Naive thymus-derived CD4-positive, alpha-beta T cell (primary cell): ENCODE measurements around the gene RGS11. TPM values are rescaled to one million over a fixed set of nuclear protein-coding genes. Genes with fewer than 3 reads are reported as not detected.

Source experiments
- ATAC-seq: fragments of 150-1000 bp; cut with Tn5 transposase; 2 replicates; pipeline ENCODE4 v1.10.0; 2021; ENCODE audit warnings: mild to moderate bottlenecking, moderate library complexity
- CTCF ChIA-PET: fragments of 350-600 bp; sonication (Branson Sonifier 250); formaldehyde crosslinking; loops from one replicate; lab custom pipeline; 2021; ENCODE audit warnings: antibody characterized with exemption; lab: Charles Lee
- POLR2A ChIA-PET: fragments of 350-600 bp; sonication (Branson Sonifier 250); formaldehyde crosslinking; loops from one replicate; lab custom pipeline; 2021; ENCODE audit warnings: antibody characterized with exemption, inconsistent platforms; lab: Charles Lee
- DNase-seq, 9 donors: peaks; one replicate each; pipeline versions ENCODE4 v3.0.0 to v3.0.0-alpha.2; 2020 to 2022; ENCODE audit warnings: mixed read lengths in 1 of 9
- H3K27ac ChIP-seq: one replicate; pipeline ENCODE4 v1.7.0; 2013; ENCODE audit warnings: mild to moderate bottlenecking, low read depth, low read length, moderate library complexity
- H3K27me3 ChIP-seq, 2 donors: one replicate each; pipeline ENCODE4 v1.7.0; 2013; ENCODE audit warnings: low read length in 2 of 2, mild to moderate bottlenecking in 2 of 2, moderate library complexity in 2 of 2; ENCODE audit not compliant: control insufficient read depth in 2 of 2, insufficient read depth in 2 of 2
- H3K36me3 ChIP-seq, 3 experiments: 1 replicate in 2 of 3; 2 replicates in 1 of 3; pipeline ENCODE4 v1.7.0; 2013; ENCODE audit warnings: low read length in 3 of 3, mild to moderate bottlenecking in 3 of 3, moderate library complexity in 1 of 3; ENCODE audit not compliant: insufficient read depth in 3 of 3, control insufficient read depth in 2 of 3
- H3K4me1 ChIP-seq, 2 donors: one replicate each; pipeline ENCODE4 v1.7.0; 2013; ENCODE audit warnings: low read length in 2 of 2, mild to moderate bottlenecking in 2 of 2, moderate library complexity in 1 of 2; ENCODE audit not compliant: control insufficient read depth in 2 of 2, insufficient read depth in 2 of 2
- H3K4me3 ChIP-seq: 2 replicates; pipeline ENCODE4 v1.7.0; 2013; ENCODE audit warnings: mild to moderate bottlenecking, low read length
- H3K9me3 ChIP-seq, 3 experiments: 1 replicate in 2 of 3; 2 replicates in 1 of 3; pipeline ENCODE4 v1.7.0; 2013; ENCODE audit warnings: low read length in 3 of 3; ENCODE audit not compliant: control insufficient read depth in 2 of 3
- H3K27ac Mint-ChIP-seq, 9 donors: one replicate each; pipeline ENCODE4 v1.8.0; 2020 to 2022; ENCODE audit warnings: mixed read lengths in 9 of 9, mild to moderate bottlenecking in 8 of 9, moderate library complexity in 5 of 9, inconsistent platforms in 2 of 9
- H3K27me3 Mint-ChIP-seq, 5 donors: one replicate each; pipeline ENCODE4 v1.8.0; 2021 to 2022; ENCODE audit warnings: mixed read lengths in 5 of 5, mild to moderate bottlenecking in 1 of 5
- H3K36me3 Mint-ChIP-seq, 5 donors: one replicate each; pipeline ENCODE4 v1.8.0; 2020 to 2022; ENCODE audit warnings: mixed read lengths in 5 of 5, mild to moderate bottlenecking in 3 of 5, inconsistent platforms in 1 of 5
- H3K4me1 Mint-ChIP-seq, 7 donors: one replicate each; pipeline ENCODE4 v1.8.0; 2020 to 2022; ENCODE audit warnings: mixed read lengths in 7 of 7, mild to moderate bottlenecking in 3 of 7, inconsistent platforms in 1 of 7
- H3K4me3 Mint-ChIP-seq, 10 donors: one replicate each; pipeline ENCODE4 v1.8.0; 2020 to 2022; ENCODE audit warnings: mild to moderate bottlenecking in 10 of 10, mixed read lengths in 10 of 10, moderate library complexity in 6 of 10, inconsistent platforms in 2 of 10
- H3K9me3 Mint-ChIP-seq, 11 donors: one replicate each; pipeline ENCODE4 v1.8.0; 2020 to 2022; ENCODE audit warnings: mixed read lengths in 11 of 11, mild to moderate bottlenecking in 4 of 11, inconsistent platforms in 1 of 11, moderate library complexity in 1 of 11
- intact Hi-C, 2 donors: fragments of 100-400 bp; cut with micrococcal nuclease; formaldehyde crosslinking; loops; one replicate each; pipeline ENCODE4 v1.15.1; 2023
- polyA plus RNA-seq, 2 donors: library from polyadenylated mRNA; unstranded; fragments of 300-500 nt; fragmentation: Illumina TruSeq; gene quantifications; one replicate each; pipeline ENCODE4 v1.2.3, GENCODE V29; 2021
- total RNA-seq, 6 experiments: library from RNA in 5 of 6; stranded (reverse) in 5 of 6; gene quantifications; 1 replicate in 5 of 6; 2 replicates in 1 of 6; pipeline ENCODE4 v1.2.3 and lab custom pipeline; 2021 to 2026

The RGS11 gene
- total and polyA plus RNA-seq, 7 experiments from 2014 or later = 0.17 to 0.22 TPM; not detected in 5

DNA sequence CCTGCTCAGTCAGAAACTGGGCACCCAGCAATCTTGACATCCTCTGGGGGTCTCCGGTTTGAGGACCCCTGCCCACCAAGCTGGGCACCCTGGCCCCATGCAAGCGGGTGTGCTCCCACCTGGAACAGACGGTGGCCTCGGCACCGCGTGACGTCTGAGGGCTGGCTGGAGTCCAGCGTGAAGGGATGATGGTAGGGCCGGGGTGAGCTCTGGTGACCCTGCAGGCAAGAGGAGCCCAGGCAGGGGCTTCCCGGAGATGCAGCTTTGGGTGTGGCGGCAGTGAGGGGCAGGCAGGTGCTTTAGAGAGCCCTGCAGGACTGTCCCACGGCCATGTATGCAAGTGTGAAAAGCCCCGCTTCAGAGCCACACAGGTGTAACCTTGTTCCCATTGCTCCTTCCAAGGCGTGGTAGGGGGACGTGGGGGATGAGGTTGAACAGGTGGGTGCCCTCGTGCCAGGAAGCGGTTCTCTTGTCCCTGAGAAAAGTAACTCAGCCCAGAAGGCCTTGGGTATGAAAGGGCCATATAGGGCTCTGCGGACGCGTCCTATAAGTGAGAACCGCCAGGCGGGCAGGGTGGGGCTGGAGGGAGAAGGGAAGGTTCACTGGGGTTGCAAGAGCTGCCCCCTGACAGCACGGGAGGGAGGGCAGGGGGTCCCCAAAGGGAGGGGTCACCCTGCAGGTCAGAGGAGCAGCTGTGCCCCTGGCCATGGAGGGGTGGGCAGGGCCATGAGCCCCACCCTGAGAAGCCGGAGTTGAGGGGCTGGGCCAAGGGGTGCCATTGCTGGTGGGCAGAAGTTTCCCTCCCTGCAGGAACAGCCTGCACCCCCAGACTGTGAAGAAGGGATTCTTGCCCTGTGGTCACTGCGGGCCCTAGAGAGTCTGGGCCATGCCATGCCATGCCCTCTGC lies 9.2 kb downstream of the RGS11 start:
- H3K36me3 ChIP-seq = peaks cover 0 to 37% (median 0%) of the 10 kb centered on the region in 3 experiments
- Mint-ChIP-seq H3K4me3 (no peak overlapping the region), H3K9me3 (peaks cover 0 to 3% (median 0%) of the 10 kb centered on the region in 11 donors), H3K36me3 (peaks cover 0 to 4% (median 0%) of the 10 kb centered on the region in 5 donors), H3K27ac (no peak overlapping the region), H3K27me3 (no peaks in the 10 kb centered on the region), H3K4me1 (peaks cover 0 to 7% (median 0%) of the 10 kb centered on the region in 7 donors)
- intact Hi-C loops = no loop called here
- H3K27me3 ChIP-seq = no peaks in the 10 kb centered on the region
- H3K4me3 ChIP-seq = no peak overlapping the region
- H3K9me3 ChIP-seq = no peaks in the 10 kb centered on the region
- CTCF ChIA-PET = no interaction called here
- DNase-seq (peak in 1 of 9 donors; percentile 5), ATAC-seq (no peak)
- H3K4me1 ChIP-seq = no peaks in the 10 kb centered on the region
- POLR2A ChIA-PET = no interaction called here
- H3K27ac ChIP-seq = no peak overlapping the region

DNA sequence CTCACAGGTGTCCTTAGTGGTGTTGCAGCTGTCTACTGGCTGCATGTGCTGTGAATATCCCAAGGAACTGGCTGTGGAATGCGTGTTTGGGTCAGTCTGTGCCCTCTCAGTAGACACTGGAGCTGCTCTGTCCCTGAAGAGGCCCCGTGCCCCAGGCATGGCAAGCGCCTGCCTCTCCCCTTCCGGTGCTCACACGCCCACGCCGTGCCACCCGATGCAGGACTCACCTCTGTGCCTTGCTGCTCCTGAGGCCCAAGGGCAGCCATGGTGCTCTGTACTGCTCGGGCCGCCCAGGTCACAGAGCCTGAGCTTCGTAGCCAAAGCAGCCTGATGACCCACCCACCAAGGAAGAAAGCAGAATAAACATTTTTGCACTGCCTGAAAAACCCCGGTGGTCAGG lies 10.0 kb downstream of the RGS11 start:
- no peaks in the 10 kb centered on the region for H3K27me3 ChIP-seq
- intact Hi-C loops = no loop called here
- Mint-ChIP-seq H3K9me3 (peaks cover 0 to 3% (median 0%) of the 10 kb centered on the region in 11 donors), H3K27me3 (no peaks in the 10 kb centered on the region), H3K36me3 (peaks cover 0 to 4% (median 3%) of the 10 kb centered on the region in 5 donors), H3K4me3 (no peak overlapping the region), H3K4me1 (peaks cover 0 to 7% (median 0%) of the 10 kb centered on the region in 7 donors), H3K27ac (peak overlapping the region in 1 of 9 donors; percentile 11)
- ATAC-seq = no peak
- no peak overlapping the region for H3K27ac ChIP-seq
- CTCF ChIA-PET = no interaction called here
- POLR2A ChIA-PET = interaction anchor here (1.2 kb wide), 1 partner anchor 31 kb away, joined by 3 read pairs; the partner anchor contains the start of gene FAM234A
- peaks cover 0 to 45% (median 0%) of the 10 kb centered on the region in 3 experiments for H3K36me3 ChIP-seq
- H3K4me3 ChIP-seq = no peak overlapping the region
- no peaks in the 10 kb centered on the region for H3K4me1 ChIP-seq
- DNase-seq = no peak
- H3K9me3 ChIP-seq = no peaks in the 10 kb centered on the region

- Histone ChIP-seq H3K4me1 (no peaks in the 10 kb centered on the region), H3K4me3 (no peak overlapping the region), H3K36me3 (peaks cover 0 to 51% (median 0%) of the 10 kb centered on the region in 3 experiments), H3K27me3 (no peaks in the 10 kb centered on the region), H3K27ac (no peak overlapping the region), H3K9me3 (no peaks in the 10 kb centered on the region)
- H3K27me3 Mint-ChIP-seq = no peaks in the 10 kb centered on the region
- DNase-seq (no peak), ATAC-seq (no peak)
- no peak overlapping the region for H3K27ac Mint-ChIP-seq
- no peak overlapping the region for H3K4me3 Mint-ChIP-seq
- H3K9me3 Mint-ChIP-seq = peaks cover 0 to 3% (median 0%) of the 10 kb centered on the region in 11 donors
- ChIA-PET CTCF (no interaction called here), POLR2A (interaction anchor here (1.2 kb wide), 1 partner anchor 30 kb away, joined by 3 read pairs; the partner anchor contains the start of gene FAM234A)
- intact Hi-C loops = no loop called here
- H3K4me1 Mint-ChIP-seq = peaks cover 0 to 7% (median 0%) of the 10 kb centered on the region in 7 donors
- H3K36me3 Mint-ChIP-seq = peaks cover 0 to 9% (median 4%) of the 10 kb centered on the region in 5 donors
Observed at GRCh38 chr16:265002-265529, 10.7 kb downstream of the RGS11 start.

DNA sequence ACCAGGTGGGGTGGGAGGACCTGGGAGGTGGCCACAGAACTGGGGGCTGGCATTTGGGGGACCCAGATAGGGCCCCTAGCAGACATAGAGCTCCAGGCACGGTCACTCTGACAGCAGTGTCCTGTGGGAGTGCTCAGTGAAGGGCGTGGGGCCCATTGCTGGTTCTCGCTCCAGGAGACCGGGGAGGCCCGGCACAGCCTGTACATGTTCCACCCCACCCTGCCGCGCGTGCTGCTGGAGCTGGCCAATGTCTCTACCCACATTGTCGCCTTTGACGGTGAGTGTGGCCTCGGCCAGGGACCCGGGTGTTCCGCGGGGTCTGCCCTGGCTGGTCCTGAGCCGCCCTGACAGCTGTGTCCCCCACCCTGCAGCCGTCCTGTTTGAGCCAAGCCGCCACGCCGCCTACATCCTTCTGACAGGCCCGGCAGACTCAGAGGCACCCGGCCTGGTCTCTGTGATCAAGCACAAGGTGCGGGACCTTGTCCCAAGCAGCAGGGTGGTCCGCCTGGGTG lies 11.2 kb downstream of the RGS11 start:
- H3K4me1 Mint-ChIP-seq = peaks cover 0 to 7% (median 0%) of the 10 kb centered on the region in 7 donors
- DNase-seq (no peak), ATAC-seq (no peak)
- no peaks in the 10 kb centered on the region for H3K9me3 ChIP-seq
- H3K4me3 ChIP-seq = no peak overlapping the region
- ChIA-PET CTCF (no interaction called here), POLR2A (interaction anchor here (1.2 kb wide), 1 partner anchor 30 kb away, joined by 3 read pairs; the partner anchor contains the start of gene FAM234A)
- H3K36me3 Mint-ChIP-seq = peaks cover 0 to 10% (median 4%) of the 10 kb centered on the region in 5 donors
- H3K27ac ChIP-seq = no peak overlapping the region
- peaks cover 0 to 57% (median 0%) of the 10 kb centered on the region in 3 experiments for H3K36me3 ChIP-seq
- H3K27ac Mint-ChIP-seq = no peak overlapping the region
- no peaks in the 10 kb centered on the region for H3K4me1 ChIP-seq
- H3K9me3 Mint-ChIP-seq = peaks cover 0 to 3% (median 0%) of the 10 kb centered on the region in 11 donors
- no peaks in the 10 kb centered on the region for H3K27me3 ChIP-seq
- H3K27me3 Mint-ChIP-seq = no peaks in the 10 kb centered on the region
- intact Hi-C loops = no loop called here
- H3K4me3 Mint-ChIP-seq = no peak overlapping the region

GRCh38 chr16:263944-264343 lies 11.8 kb downstream of the RGS11 start:
- Histone ChIP-seq H3K4me1 (no peaks in the 10 kb centered on the region), H3K9me3 (no peaks in the 10 kb centered on the region), H3K36me3 (peaks cover 0 to 62% (median 0%) of the 10 kb centered on the region in 3 experiments), H3K27me3 (no peaks in the 10 kb centered on the region), H3K4me3 (no peak overlapping the region), H3K27ac (no peak overlapping the region)
- CTCF ChIA-PET = no interaction called here
- H3K4me3 Mint-ChIP-seq = no peak overlapping the region
- H3K27me3 Mint-ChIP-seq = no peaks in the 10 kb centered on the region
- ATAC-seq (no peak), DNase-seq (no peak)
- POLR2A ChIA-PET = no interaction called here
- intact Hi-C loops = no loop called here
- H3K27ac Mint-ChIP-seq = no peak overlapping the region
- peaks cover 0 to 14% (median 4%) of the 10 kb centered on the region in 5 donors for H3K36me3 Mint-ChIP-seq
- H3K4me1 Mint-ChIP-seq = peaks cover 0 to 7% (median 3%) of the 10 kb centered on the region in 7 donors
- peaks cover 0 to 3% (median 0%) of the 10 kb centered on the region in 11 donors for H3K9me3 Mint-ChIP-seq

DNA sequence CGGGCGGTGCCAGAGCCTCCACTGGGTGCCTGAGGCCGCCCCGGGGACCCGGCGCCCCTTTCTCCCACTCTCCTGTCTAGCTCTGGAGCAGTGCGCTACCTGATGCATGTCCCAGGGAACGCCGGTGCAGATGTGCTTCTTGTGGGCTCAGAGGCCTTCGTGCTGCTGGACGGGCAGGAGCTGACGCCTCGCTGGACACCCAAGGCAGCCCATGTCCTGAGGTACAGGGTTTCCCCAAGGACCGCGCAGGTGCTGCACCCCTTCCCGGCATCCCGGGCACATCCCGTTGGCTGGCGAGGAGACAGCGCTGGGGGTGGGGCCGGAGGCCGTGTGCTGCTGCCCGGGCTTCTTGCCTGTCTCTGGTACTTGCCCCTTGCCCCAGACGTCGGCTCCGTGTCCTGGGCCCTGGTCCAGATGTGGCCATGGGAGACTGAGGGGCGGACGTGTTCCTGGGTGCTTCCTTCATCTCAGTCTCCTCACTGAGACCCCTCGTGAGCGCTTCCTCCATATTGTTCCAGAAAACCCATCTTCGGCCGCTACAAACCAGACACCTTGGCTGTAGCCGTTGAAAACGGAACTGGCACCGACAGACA lies 12.5 kb downstream of the RGS11 start:
- Histone ChIP-seq H3K9me3 (no peaks in the 10 kb centered on the region), H3K27me3 (no peaks in the 10 kb centered on the region), H3K4me1 (no peaks in the 10 kb centered on the region), H3K27ac (no peak overlapping the region), H3K36me3 (peaks cover 0 to 62% (median 0%) of the 10 kb centered on the region in 3 experiments), H3K4me3 (no peak overlapping the region)
- no peaks in the 10 kb centered on the region for H3K27me3 Mint-ChIP-seq
- ATAC-seq (no peak), DNase-seq (no peak)
- H3K27ac Mint-ChIP-seq = no peak overlapping the region
- ChIA-PET POLR2A (no interaction called here), CTCF (no interaction called here)
- intact Hi-C loops = no loop called here
- peaks cover 0 to 3% (median 0%) of the 10 kb centered on the region in 11 donors for H3K9me3 Mint-ChIP-seq
- H3K4me3 Mint-ChIP-seq = no peak overlapping the region
- H3K36me3 Mint-ChIP-seq = peaks cover 0 to 14% (median 5%) of the 10 kb centered on the region in 5 donors
- peaks cover 0 to 7% (median 3%) of the 10 kb centered on the region in 7 donors for H3K4me1 Mint-ChIP-seq
